Measurements from ENCODE around the gene TRMT44.
"Not testable (repeated sequence)": the region's sequence is repeated elsewhere in the genome, so short reads cannot be mapped to it uniquely, and the experiment has no call there.

TRMT44 gene

DNA sequence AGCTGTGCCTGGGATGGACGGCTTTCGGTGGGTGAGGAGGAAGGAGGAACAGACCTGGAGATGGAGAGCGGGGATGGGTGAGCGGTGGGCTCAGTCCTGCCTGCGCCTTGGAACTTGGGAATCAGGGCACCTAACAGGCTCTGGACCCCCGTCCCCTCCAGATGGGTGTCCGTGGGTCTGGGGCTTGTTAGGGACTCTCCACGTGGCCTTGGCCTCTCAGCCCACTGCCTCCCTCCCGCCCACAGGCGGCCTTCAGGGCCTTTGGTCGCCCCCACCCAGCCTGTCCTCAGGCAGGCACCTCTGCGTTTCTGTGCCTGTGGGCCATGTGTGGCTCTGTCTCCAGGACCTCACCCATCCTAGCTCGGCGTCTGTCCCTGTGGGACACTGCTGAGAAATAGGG lies 29.0 kb downstream of the TRMT44 start:
- DNase-seq (ENCODE audit: low spot score) = no peak

DNA sequence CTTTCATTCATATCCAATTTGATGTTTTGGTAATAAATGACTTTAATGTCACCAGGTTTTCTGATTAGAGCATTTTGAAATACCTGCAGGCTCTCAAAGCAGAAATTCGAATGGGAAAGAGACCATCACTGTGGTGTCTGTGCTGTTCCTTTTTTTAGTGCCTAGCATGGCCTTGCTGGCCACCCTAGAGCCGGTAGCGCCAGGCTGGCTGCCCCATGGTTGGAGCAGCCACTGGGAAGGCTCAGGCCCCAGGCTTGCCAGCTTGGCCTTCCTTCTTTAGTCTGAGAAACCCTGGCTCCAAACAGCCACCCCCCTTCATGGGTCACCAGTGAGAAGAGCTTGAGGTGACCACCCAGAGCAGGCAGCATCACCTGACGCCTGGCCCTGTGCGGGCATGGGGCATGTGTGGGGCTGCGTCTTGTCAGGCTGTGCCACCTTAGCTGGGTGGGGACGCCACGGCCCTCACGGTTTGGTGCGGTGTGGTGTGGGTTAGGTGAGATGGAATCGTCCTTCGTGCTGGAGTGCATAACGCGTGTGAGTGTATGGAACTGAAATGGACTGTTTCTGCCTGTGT lies 30.0 kb downstream of the TRMT44 start:
- no peak for DNase-seq (ENCODE audit: low spot score)

DNA sequence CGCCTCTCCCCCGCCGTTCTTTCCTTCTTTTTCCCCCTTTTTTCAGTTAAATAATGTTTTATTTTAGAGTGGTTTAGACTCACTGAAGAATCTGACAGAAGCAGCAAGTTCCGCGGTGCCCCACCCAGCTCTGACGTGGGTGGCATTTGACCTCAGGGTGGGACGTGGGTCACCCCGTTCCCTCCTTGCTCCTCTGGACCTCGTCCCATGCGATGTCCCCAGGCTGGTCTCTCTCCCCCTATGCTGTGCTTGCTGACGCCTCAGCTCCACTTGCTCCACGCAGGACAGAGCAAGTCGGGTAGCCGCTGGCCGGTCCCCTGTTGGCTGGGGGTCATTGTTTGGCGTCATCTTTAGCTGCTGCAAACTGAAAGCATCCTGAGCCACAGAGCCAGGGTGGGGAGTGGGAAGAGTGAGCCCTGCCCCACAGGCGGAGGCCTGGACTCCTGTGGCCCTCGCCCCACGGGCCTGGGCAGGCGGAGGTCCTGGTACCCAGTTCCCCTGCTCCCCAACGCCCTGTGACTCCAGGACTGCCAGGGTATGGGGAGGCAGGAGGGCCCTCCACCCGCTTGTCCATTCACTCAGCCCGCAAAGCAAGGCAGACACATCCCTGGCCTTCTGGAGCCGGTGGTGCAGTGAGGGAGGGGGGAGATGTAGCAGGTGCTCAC lies 30.8 kb downstream of the TRMT44 start:
- no peak for DNase-seq (ENCODE audit: low spot score)

DNA sequence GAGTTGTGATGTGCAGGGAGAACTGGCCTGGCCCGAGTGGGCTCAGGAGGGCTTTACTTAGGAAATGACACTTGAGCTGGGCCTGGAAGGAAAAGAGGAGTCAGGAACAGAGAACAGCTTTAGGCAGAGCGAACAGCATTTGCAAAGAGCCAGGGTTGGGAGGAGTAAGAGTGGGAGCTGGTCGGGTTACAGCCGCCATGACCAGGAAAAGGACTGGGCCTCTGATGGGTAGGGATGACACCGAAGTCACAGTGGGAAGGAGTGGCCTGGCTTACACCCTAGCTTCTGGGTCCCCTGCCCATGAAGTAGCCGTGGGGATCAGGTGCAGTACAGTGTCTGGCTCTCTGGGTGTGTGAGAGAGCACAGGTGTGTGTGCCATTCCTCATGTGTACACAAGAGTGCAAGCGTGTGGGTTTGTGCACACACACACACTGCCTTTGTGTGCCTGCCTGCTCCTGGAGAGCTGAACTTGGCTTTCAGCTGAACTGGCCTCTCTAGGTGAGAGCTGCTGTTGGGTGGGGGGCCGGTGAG lies 31.6 kb downstream of the TRMT44 start:
- no peak for DNase-seq (ENCODE audit: low spot score)

DNA sequence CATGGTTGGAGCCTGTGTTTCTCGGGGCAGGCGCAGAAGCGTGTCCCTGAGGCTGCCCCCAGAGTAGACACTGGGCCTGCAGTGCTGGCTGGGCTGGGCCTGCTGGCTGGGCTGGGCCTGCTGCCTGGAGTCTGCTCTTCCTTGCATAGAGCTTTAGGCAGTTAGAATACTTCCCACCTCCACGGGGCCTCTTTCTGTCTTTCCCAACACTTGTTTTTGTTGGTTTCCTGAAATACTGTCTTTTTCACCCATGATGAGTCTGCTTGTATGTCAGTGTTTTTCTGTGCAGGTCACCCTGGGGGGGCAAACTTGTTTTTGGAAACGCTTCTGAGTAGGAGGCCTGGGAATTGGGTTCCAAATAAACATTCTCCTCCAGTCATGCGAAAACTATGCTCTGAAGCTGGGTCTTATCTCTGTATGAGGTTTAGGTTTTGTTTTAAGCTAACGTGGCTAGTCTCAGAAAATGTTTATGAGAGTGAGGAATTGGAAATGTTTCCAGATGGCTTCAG lies 32.2 kb downstream of the TRMT44 start:
- no peak for DNase-seq (ENCODE audit: low spot score)

DNA sequence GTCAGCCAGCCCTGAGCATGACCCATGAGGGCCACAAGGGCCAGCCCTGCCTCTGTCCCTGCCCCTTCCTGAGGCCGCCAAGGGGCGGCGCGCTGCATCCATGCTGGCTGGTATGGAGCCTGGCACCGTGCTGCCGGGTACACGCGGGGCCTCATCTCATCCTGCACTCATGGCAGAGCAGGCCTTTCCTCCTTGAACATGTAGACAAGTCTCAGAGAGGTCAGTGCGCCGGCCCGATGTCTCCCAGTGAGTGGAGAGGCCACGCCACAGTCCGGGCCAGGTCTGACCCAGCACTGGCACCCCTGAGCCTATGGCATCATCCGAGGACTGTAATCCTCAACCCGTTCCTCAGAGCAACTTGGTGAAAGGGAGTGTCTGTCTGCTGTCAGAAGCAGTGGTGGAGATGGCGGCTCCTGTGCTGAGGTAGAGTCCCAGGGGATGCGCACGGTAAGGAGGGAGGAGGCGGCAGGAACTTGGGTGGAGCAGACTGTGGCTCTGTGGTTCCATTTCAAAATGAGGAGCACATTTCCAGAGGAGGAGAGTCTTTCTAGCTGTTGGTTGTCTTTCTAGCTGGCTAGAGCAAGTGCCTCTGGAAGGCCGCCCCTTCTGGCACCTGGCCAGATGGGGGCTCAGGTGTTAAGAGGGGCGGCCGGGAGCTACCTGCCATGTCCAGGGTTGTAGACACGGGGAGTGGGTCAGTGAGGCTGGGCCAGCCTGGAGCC lies 32.8 kb downstream of the TRMT44 start:
- no peak for DNase-seq (ENCODE audit: low spot score)

DNA sequence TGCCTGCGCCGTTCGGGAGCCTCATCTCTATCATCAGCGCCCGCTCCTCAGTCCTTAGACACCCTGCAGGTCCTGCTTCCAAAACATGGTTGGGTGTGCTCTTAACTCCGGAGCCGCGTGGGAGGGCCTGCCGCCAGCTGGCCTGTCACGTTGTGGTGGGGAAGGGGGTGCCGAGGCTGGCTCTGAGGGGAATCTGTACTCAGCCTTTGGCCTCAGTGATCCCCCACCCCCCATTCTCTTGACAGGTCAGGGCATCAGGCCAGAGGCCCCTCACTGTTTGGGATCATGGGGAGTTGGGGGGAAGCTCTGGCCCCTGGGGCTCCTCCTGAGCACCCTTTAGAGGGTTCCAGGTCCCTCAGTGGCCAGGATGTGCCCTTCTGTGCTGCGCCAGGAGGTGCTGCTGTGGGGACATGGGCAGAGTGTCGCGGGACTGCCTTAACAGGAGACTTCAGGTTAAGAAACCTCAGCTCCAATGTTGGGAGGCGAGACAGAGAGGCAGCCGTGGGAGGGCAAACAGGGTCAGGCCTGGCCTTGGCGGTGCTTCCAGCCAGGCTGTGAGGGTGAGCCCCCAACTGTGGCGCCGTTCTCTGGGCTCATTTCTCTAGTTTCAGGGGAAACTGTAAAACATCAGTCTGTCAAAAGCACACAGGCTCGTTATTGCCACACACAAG lies 33.5 kb downstream of the TRMT44 start:
- no peak for DNase-seq (ENCODE audit: low spot score)

DNA sequence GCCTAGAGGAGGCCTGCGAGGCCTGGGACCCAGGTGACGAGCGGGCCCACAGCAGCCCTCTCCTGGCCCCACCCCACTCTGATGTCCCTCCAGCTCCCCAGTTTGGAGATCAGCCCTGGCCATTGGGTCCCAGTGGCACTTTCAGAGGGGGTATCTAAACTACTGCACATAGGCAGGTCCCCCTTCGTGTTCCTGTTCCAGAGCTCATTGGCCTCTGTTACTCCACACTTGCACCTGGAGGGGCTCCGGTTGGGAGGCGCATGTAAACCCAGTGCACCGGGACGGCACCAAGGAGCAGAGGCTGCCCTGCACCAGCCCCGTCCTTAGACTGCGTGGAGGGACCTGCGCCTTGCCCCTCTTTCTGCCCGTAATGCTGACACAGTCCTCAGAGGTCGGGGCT lies 34.3 kb downstream of the TRMT44 start:
- DNase-seq (ENCODE audit: low spot score) = no peak

DNA sequence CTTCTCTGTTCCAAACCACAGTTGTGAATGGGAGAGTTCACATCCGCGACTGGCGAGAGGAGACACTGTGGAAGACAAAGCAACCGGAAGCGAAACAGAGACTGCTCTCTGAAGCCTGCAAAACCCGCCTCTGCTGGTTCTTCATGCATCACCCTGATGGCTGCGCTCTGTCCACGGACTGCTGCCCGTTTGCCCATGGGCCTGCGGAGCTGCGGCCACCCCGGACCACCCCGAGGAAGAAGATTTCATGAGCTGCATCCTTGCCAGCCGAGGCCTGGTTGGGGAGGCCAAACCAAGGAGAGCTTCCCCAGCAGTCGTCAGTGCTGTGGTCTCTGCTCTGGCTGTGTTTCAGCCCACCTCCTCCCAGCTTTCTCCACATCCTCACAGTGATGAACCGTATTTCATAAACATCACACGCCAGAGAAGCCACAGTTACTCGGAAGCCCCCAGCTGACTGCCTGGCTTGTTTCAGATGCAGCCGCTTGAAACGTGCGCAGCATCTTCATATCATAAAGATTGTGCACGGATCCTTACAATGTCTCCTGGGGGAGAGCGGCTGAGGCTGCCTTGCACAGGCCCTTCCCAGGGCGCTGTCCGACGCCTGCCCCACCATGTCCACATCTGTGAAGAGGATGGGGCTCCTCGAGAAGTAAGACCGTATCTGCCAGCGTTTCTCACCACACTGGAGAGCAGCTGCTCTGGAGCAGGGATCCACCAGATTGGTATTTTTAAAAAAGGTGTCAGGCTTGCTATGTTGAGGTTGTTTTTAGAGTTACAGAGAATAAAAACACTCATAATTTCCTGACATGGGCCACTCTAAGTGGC lies 35.4 kb downstream of the TRMT44 start:
- no peak for DNase-seq (ENCODE audit: low spot score)

DNA sequence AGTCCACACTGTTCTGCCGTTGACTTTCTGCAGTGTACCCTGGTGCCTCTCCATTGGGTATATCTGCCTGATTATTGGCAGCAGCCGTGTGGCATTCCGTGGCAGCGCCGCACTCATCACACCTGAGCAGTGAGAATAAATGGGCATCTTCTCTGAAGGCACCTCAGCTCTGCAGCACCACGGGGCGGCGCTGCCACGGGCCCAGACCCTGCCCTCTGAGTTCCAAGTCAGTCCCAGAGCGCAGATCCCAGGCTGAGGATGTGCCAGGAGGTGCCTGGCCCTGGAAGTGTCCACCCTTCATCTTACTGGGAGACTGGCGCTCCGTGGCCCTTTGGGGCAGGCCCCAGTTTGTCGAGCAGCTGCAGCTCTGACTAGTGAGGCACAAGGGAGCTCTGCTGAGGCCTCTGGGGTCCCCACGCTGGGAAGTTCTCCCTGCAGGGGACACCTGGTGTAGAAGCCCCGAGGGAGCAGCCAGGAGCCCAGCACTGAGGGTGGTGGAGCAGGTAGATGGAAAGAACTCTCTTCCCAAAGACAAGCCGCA lies 36.6 kb downstream of the TRMT44 start:
- no peak for DNase-seq (ENCODE audit: low spot score)

DNA sequence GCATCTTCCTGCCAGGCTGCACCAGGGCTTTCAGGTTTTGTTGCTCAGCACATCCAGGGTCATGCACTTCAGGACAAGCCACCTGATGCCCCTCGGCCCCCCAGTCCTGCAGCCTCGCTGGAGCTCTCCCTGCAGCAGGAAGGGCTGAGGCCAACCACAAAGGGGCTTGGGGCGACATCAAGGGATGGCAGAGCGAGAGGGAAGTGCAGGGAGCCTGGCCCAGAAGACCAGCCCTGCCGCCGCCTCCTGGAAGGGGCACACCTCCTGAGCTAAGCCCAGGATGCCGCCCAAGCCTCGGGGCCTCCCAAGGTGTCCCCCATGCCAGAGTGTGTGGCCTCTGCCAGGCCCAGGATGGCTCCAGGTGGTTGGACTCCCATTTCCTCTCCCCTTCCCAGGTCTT lies 37.1 kb downstream of the TRMT44 start:
- DNase-seq (ENCODE audit: low spot score) = no peak

DNA sequence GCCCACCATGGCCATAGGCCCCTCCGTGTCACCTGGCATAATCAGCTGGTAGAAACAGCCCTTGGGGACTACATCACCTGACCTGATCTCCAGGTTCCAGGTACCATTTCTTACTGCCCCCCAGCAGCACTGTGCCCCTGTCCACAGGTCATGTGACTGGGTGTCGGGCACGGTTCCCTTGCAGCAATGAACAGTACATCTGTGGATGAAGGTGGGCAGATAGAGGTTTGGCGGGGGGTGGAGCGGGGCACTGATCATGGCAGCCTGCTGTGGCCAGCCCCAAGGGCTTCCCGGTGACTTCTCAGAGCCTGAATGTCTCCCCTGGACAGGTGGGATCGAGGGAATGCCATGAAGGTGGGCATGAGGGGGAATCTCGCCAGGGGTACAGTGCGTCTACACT lies 37.8 kb downstream of the TRMT44 start:
- no peak for DNase-seq (ENCODE audit: low spot score)

DNA sequence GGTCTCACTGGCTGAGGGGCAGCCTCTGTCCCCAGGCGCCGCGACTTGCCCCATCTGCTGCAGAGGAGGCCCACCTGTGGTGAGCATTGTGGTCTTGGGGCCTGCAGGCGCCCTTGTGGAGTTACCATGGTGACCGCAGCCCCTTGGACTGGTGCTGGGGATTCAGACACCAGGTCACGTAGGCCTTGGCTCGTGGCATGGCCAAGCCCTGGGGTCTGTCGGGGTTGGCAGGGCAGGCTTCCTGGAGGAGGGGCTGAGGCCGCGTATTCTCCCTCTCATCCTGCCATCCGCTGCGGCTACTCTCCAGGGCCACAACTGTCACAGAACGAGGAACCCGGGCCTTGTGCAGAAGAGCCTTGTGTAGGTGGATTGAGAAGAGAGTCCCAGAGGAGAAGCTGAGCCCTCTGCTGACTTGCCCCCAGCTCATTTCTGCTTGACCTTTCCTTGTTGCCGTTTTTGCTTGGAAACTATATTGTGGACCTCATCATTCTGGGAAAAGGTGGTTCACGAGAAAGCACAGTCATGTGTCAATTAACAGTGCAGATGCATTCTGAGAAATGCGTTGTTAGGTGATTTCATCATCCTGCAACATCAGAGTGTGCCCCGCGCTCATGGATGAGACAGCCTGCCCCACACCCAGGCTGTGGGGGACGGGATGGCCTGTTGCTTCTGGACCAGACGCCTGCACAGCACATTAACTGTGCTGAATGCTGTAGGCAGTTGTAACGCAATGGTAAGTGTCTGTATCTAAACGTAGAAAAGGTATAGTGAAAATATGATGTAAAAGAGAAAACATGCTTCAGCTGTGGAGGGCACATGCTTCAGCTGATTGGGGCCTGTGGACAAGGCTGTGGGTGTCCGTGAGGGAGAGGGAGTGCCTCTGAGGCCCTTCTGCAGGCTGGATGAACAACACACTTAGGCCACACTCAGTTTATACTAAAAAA lies 38.5 kb downstream of the TRMT44 start:
- DNase-seq (ENCODE audit: low spot score) = no peak

DNA sequence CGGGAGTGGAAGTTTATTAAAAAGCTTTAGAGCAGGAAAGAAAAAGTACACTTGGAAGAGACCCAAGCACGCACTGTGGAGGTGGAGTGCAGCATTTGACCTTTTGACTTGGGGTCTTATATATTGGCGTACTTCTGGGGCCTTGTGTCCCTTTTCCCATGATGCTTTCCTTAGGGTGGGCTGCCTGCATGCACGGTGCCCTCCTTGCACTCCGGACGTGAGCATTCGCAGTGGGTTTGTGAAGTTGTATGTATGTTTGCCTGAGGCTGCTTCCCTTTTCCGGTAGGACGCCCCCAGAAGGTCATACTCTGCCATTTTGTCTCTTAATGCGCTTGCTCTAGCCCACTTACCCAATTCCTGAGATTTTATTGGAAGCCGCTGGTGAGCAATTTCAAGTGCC lies 39.6 kb downstream of the TRMT44 start:
- no peak for DNase-seq (ENCODE audit: low spot score)

DNA sequence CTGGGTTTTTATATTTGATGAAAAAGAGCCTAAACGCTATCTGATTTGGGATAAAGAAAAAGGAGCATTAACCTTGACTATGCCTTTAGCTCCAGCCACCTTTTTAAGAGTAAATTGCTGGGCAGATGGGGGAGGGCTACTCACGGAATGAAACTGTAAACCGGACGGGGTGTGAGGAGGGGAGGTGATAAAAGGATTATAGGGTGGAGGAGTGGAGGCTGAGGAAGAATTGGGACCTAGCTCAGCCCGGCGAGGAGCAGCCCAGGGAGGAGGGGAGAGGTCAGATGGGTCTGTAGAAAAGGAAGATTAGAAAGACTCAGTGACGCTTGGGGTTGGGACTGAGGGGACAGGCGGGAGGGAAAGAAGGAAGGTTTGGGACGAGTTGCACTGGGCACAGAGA lies 46.1 kb downstream of the TRMT44 start:
- not testable (repeated sequence) for DNase-seq (ENCODE audit: low spot score)

DNA sequence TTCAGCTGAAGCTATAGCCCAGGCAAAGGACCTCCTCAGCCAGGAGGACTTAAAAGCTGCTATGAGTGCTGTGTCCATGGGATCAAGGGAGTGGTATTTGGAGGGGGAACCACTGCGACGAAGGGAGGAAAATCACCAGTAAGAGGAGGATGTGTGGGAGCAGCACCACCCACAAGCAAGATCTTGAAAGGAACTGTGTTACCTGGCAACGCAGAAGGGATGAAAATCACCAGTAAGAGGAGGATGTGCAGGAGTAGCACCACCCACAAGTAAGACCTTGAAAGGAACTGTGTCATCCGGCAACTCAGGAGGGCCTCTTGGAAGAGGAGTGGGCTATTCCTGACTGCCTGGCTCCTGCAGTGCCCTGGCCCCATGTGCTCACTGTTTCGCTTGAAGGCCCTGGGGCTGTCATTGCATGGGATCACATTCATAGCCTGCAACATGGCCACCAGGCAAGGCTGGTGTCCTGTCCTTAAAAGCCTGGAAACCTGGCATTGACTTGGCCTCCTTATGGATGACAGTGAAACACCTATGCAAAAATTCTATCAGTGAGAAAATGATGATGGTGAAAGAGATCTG lies 48.3 kb downstream of the TRMT44 start:
- no peak for DNase-seq (ENCODE audit: low spot score)

DNA sequence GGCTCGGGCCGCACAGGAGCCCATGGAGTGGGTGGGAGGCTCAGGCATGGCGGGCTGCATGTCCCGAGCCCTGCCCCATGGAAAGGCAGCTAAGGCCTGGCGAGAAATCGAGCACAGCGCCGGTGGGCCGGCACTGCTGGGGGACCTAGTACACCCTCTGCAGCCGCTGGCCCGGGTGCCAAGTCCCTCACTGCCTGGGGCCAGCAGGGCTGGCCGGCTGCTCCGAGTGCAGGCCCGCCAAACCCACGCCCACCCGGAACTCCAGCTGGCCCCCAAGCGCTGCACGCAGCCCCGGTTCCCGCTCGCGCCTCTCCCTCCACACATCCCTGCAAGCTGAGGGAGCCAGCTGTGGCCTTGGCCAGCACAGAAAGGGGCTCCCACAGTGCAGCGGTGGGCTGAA lies 50.9 kb downstream of the TRMT44 start:
- not testable (repeated sequence) for DNase-seq (ENCODE audit: low spot score)

DNA sequence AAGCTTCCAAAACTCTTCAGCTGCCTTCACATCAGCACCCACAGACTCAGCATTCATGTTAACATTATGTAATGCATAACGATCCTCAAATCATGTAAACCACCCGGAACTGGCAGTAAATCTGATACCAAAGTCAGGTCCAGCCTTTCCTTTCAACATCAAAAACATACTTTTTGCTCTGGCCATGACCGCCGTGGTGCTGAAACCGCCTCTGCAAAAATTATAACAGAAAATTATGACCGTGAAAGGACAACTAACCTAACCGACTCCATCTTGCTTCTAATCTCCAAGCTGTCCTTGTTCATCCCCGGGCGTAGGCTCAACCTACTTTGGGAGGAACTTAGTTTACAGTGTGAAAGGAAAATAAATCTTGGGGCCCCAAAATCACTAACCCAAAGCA lies 51.6 kb downstream of the TRMT44 start:
- no peak for DNase-seq (ENCODE audit: low spot score)

DNA sequence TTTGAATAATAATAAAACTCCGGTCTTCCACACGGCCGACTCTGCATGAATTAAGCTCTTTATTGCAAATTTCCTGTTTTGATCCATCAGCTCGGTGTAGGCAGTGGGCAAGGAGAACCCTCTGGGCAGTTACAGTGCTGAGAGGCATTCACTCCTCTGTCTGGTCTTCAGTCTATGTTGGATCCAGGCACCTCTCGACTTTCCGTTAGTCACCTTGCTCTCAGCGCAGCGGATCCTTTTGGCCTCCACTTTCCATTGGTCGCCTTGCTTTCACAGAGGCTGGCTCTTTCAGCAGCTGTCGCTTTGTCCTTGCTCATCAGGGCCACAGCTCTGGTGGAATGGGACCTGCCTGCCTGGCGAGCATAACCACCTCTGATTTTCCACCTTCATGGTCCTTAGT lies 52.9 kb downstream of the TRMT44 start:
- DNase-seq (ENCODE audit: low spot score) = no peak

DNA sequence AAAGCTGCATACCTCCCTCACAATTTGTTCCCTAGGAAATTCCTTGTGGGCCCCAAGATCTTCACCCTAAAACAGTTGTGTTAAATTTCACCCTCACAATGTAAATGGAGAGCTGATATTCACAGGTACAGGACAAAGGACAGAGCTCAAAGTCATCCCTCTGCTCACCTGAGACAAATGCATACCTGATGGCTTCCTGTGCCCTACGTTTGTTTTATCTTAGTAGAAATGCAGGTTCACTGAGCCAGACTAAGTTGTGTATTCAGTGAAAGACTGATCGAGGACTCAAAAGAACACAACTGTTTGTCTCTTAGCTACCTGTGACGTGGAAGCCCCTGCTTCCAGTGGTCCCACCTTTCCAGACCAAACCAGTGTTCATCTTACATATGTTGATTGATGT lies 53.6 kb downstream of the TRMT44 start:
- DNase-seq (ENCODE audit: low spot score) = no peak

Data from CD4-positive, alpha-beta T cell treated with Interleukin-15 for 4 hours (primary cell).